Epithelial cell of esophagus (primary cell): ENCODE results near the gene ANXA6.
"Not testable (repeated sequence)": the region's sequence is repeated elsewhere in the genome, so short reads cannot be mapped to it uniquely, and the experiment has no call there.

Experiments used
- DNase-seq: peaks from one replicate; pipeline ENCODE4 v3.0.0; 2010; ENCODE audit warnings: low read depth
- H3K4me3 ChIP-seq: 2 replicates; pipeline ENCODE4 v1.5.1; 2011; ENCODE audit warnings: mild to moderate bottlenecking, low read length, control low read depth
- TF ChIP-seq, protein P1 (sequence below): IDR thresholded peaks from 2 replicates; pipeline ENCODE4 v1.5.1; 2011; ENCODE audit warnings: low read depth, mild to moderate bottlenecking, low read length, control low read depth, inconsistent platforms; ENCODE audit not compliant: insufficient read depth; ENCODE audit errors: missing control alignments

Gene ANXA6

DNA sequence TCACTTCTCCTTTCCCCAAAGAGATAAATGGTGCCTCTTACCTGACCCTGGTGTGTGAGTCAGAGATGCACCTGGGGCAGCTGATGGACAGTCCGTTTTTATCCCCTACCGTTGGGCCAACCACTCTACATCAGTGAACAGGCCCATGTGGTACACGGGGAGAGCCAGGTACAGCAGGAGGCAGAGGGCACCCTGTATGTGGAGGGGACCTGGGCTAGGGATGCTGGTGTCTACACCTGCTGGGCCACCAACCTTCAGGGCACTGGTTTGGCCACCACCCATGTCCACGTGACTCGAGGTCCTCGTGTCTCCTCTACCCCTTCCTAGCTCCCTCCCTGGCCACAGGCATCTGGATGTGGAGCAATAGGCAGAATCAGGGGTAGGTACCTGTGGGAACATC lies 22.7 kb upstream of the ANXA6 start:
- H3K4me3 ChIP-seq, result no peak overlapping the region
- DNase-seq, result no peak
- TF ChIP-seq, protein P1, sequence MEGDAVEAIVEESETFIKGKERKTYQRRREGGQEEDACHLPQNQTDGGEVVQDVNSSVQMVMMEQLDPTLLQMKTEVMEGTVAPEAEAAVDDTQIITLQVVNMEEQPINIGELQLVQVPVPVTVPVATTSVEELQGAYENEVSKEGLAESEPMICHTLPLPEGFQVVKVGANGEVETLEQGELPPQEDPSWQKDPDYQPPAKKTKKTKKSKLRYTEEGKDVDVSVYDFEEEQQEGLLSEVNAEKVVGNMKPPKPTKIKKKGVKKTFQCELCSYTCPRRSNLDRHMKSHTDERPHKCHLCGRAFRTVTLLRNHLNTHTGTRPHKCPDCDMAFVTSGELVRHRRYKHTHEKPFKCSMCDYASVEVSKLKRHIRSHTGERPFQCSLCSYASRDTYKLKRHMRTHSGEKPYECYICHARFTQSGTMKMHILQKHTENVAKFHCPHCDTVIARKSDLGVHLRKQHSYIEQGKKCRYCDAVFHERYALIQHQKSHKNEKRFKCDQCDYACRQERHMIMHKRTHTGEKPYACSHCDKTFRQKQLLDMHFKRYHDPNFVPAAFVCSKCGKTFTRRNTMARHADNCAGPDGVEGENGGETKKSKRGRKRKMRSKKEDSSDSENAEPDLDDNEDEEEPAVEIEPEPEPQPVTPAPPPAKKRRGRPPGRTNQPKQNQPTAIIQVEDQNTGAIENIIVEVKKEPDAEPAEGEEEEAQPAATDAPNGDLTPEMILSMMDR, result no peak

DNA sequence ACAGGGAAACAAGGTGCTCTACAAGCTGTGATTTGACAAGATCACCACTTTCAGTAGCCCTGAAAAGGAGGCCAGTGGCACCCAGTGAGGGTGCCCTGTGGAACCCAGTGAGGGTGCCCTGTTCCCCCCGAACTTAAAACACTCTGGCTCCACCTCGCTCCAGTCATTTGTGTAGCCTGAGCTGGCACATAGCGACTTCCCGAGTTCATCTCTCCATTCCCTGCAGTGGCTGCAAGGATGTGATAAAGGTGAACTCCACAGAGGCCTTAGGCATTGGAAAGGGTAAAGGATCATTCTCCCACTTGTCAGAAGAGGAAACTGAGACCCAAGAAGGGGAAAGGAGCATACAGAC lies 21.9 kb upstream of the ANXA6 start:
- DNase-seq, result no peak
- no peak overlapping the region for H3K4me3 ChIP-seq

DNA sequence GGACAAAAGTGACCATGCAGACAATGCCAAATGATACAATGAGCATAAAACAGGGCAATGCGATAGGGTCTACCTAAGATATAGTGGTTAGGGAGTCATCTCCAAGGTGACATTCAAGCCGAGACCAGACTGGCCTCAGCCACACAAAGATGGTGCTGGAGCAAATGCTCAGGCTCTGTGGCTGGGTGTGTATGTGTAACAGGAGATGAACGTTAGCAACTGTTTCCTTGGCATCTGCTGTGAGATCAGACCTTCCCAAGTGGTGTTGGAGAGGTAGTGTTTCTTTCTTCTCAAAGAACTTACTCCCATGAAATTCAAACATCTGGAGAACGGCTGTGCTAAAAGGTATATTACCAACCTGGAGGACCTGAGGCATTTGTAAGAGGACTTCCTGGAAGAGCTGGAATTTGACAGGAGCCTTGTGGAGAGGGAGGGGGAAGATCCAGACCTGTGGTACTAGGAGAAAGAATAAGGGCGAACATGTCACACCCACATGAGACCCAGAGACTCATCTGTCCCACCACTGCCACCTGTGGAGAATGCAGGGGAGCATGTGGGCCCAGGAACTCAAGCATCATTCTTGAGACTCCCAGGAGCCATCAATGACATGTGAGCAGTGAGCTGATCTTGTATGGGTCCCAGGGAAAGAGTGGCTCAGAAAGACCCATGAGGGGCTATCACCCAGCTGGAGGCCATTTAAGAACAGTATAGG lies 21.4 kb upstream of the ANXA6 start:
- H3K4me3 ChIP-seq, result no peak overlapping the region
- no peak for DNase-seq
- TF ChIP-seq, protein P1, result no peak

More for the DNA sequence above, 21.9 kb upstream of the ANXA6 start:
- TF ChIP-seq, protein P1, result no peak

DNA sequence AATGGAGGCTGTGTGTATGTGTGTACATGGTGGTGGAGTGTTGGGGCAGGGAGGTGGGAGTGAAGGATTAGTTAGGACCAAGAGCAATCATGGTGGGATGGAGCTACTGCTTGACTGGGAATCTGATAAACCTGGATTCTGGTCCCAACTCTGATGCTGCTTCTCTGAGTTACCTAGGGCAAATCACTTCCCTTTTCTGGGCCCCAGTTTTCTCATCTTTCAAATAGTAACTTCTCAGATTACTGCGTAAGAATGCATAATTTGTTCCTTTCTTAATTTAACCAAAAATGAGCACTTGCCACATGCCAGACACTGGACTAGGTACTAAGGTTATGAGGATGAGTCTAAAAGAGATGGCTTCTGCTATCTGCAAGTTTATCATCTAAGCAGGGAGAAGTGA lies 20.8 kb upstream of the ANXA6 start:
- TF ChIP-seq, protein P1, result no peak

DNA sequence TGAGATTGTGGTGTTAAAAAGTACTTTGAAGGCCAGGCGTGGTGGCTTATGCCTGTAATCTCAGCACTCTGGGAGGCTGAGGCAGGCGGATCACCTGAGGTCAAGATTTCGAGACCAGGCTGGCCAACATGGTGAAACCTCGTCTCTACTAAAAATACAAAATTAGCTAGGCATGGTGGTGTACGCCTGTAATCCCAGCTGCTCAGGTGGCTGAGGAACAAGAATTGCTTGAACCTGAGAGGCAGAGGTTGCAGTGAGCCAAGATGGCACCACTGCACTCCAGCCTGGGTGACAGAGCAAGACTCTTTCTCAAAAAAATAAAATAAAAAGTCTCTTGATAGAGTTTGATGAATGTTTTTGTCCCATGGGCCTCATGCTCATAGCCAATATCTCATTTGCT lies 18.7 kb upstream of the ANXA6 start:
- not testable (repeated sequence) for DNase-seq, H3K4me3 ChIP-seq

More for the DNA sequence above, 20.8 kb upstream of the ANXA6 start:
- H3K4me3 ChIP-seq, result no peak overlapping the region
- DNase-seq, result no peak

DNA sequence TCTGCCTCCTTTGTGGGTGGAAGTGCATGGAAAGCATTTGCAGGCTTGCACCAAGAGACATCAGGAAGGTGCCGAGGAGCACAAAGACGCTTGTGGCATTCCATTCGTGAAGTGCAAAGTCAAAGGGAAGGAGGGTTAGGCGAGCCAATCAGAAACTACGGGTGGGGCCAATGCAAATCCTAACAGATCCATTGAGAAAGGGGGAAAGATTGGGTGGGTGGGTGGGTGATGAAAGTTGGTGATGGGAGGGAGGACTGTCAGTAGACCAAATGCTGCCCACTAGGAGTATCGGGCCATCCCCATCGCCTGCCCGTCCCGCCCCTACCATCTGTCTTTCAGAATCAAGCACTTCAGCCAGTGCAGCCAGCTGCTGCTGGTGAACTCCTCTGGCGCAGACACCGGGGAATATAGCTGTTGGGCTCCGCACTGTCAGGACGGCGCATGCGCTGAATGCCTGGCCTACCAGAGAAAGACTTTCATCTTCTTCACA lies 17.1 kb upstream of the ANXA6 start:
- no peak for DNase-seq
- H3K4me3 ChIP-seq, result no peak overlapping the region
- TF ChIP-seq, protein P1, result no peak

DNA sequence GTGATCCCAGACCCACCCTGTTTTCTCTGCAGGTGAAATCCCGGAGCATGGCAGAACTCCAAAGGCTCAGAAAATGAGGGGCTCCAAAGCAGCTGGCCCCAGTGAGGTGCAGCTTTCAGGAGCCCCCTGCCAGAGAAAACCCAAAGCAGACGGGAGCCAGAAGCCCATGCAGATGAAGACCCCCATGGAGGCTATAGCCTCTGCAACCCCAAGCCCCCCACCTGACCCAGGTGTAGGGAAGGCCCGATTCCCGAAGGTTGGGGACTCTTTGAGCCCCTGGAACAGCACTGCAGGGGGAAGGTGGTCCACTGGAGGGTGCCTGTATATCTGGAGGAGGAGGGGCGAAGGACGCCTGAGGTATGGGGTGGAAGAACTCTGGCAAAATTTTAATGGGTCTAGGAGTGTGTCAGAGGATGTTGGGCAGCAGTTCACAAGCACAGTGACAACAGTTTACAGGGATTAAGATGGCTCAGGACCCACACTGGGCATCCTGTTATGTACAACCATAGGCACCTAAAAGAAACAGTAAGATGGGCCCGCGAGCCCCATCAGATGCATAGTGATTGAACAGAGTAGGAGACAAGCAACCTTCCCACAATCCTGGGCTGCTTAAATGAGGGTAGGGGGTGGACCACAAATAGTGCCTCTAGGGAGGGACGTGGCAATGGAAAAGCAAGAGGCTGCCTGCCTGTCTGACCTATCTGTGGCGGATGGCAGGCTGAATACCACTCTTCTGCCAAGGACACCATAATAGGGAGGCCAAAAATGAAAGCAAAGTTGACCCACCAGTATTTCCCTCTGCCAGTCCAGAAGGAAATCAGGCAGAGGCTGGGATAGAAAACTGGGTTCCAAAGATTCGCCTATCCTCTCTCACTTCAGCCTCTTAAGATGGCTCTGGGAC lies 16.4 kb upstream of the ANXA6 start:
- H3K4me3 ChIP-seq, result no peak overlapping the region
- TF ChIP-seq, protein P1, result no peak

More for the DNA sequence above, 16.4 kb upstream of the ANXA6 start:
- DNase-seq, result no peak
